Activated CD4-positive, alpha-beta memory T cell treated with anti-CD3 and anti-CD28 coated beads for 36 hours (primary cell): Measurements from ENCODE around the gene ACHE. TPM values are rescaled to one million over a fixed set of nuclear protein-coding genes. Genes with fewer than 3 reads are reported as not detected.

Source experiments
- CTCF ChIA-PET: fragments of 350-600 bp; sonication (Branson Sonifier 250); formaldehyde crosslinking; loops from one replicate; lab custom pipeline; 2021; ENCODE audit warnings: antibody characterized with exemption, inconsistent platforms; lab: Charles Lee
- POLR2A ChIA-PET: fragments of 350-600 bp; sonication (Branson Sonifier 250); formaldehyde crosslinking; loops from one replicate; lab custom pipeline; 2021; ENCODE audit warnings: antibody characterized with exemption; lab: Charles Lee
- DNase-seq: peaks from one replicate; pipeline ENCODE4 v3.0.0-alpha.2; 2020
- H3K27ac Mint-ChIP-seq: one replicate; pipeline ENCODE4 v1.8.0; 2021; ENCODE audit warnings: mixed read lengths
- H3K27me3 Mint-ChIP-seq: one replicate; pipeline ENCODE4 v1.8.0; 2021; ENCODE audit warnings: mixed read lengths
- H3K36me3 Mint-ChIP-seq: one replicate; pipeline ENCODE4 v1.8.0; 2021; ENCODE audit warnings: mixed read lengths
- H3K4me1 Mint-ChIP-seq: one replicate; pipeline ENCODE4 v1.8.0; 2021; ENCODE audit warnings: low read depth, mixed read lengths
- H3K4me3 Mint-ChIP-seq: one replicate; pipeline ENCODE4 v1.8.0; 2021; ENCODE audit warnings: mild to moderate bottlenecking, mixed read lengths
- H3K9me3 Mint-ChIP-seq: one replicate; pipeline ENCODE4 v1.8.0; 2021; ENCODE audit warnings: mixed read lengths
- intact Hi-C: fragments of 100-400 bp; cut with micrococcal nuclease; formaldehyde crosslinking; loops from one replicate; pipeline ENCODE4 v1.15.1; 2023
- total RNA-seq, 2 experiments: library from RNA; stranded (reverse); gene quantifications; one replicate each; pipeline ENCODE4 v1.2.3, GENCODE V29; 2021

ACHE gene
- total RNA-seq, 2 experiments from 2014 or later, result not detected

- DNase-seq, result no peak
- H3K27me3 Mint-ChIP-seq, result no peaks in the 10 kb centered on the region
- POLR2A ChIA-PET, result no interaction called here
- H3K9me3 Mint-ChIP-seq, result no peaks in the 10 kb centered on the region
- intact Hi-C loops, result no loop called here
- peaks cover 49% of the 10 kb centered on the region for H3K4me1 Mint-ChIP-seq
- no peak overlapping the region for H3K4me3 Mint-ChIP-seq
- H3K27ac Mint-ChIP-seq, result no peak overlapping the region
- CTCF ChIA-PET, result interaction anchor here (0.6 kb wide), 1 partner anchor 750 kb away, joined by 3 read pairs; no protein-coding TSS in a partner anchor
- H3K36me3 Mint-ChIP-seq, result peaks cover 74% of the 10 kb centered on the region
Measured at GRCh38 chr7:100880645-100881044, 15.0 kb downstream of the ACHE start.

DNA sequence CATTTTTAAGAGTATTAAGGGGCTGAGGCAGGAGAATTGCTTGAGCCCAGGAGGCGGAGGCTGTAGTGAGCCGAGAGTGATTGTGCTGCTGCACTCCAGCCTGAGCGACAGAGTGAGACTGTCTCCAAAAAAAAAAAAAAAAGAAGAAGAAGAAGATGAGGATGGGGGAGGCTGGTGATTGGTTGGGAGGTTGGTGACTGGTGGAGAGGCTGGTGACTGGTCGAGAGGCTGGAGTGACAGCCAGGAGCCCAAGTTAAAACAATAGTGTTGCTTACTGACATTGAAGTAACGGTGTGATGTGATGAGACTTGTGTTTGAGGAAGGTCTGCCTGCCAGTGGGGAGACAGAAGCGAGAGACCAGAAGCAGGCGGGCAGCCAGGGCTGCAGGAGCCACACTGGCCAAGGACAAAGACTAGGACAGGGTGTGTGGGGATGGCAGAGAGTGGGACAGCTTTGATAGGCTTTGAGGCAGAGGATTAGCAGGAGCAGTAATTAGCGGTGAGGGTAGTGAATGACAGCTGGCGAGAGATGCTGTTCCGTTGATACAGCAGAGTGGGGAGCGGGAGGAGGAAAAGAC lies 15.9 kb downstream of the ACHE start:
- Mint-ChIP-seq H3K4me1 (peaks cover 47% of the 10 kb centered on the region), H3K4me3 (no peak overlapping the region), H3K36me3 (peaks cover 76% of the 10 kb centered on the region), H3K9me3 (no peaks in the 10 kb centered on the region), H3K27me3 (no peaks in the 10 kb centered on the region), H3K27ac (no peak overlapping the region)
- ChIA-PET CTCF (interaction anchor here (0.6 kb wide), 1 partner anchor 749 kb away, joined by 3 read pairs; no protein-coding TSS in a partner anchor), POLR2A (no interaction called here)
- DNase-seq, result no peak
- intact Hi-C loops, result loop anchor here (5.0 kb wide), 1 partner anchor 172 kb away; the partner anchor contains the start of gene POP7

DNA sequence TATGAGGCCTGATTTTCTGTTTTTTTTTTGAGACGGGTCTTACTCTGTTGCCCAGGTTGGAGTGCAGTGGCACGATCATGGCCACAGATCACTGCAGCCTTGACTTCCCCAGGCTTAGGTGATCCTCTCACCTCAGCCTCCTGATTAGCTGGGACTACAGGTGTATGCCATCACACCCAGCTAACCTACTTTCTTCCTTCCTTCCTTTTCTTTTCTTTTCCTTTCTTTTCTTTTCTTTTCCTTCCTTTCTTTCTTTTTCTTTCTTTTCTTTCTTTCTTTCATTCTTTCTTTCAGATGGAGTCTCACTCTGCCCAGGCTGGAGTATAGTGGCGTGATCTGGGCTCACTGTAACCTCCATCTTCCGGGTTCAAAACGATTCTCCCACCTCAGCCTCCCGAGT lies 17.0 kb downstream of the ACHE start:
- intact Hi-C loops, result loop anchor here (5.0 kb wide), 1 partner anchor 171 kb away; the partner anchor contains the start of gene POP7
- Mint-ChIP-seq H3K4me3 (no peak overlapping the region), H3K9me3 (no peaks in the 10 kb centered on the region), H3K36me3 (peaks cover 77% of the 10 kb centered on the region), H3K27me3 (no peaks in the 10 kb centered on the region), H3K4me1 (peaks cover 53% of the 10 kb centered on the region), H3K27ac (no peak overlapping the region)
- no peak for DNase-seq
- ChIA-PET POLR2A (interaction anchor here (0.6 kb wide), 1 partner anchor 1508 kb away, joined by 3 read pairs; no protein-coding TSS in a partner anchor), CTCF (interaction anchor here (0.6 to 1.2 kb wide), 3 partner anchors 15 to 402 kb away, joined by 3 to 4 read pairs (median 3); no protein-coding TSS in a partner anchor)

- intact Hi-C loops, result loop anchor here (5.0 kb wide), 1 partner anchor 171 kb away; the partner anchor contains the start of gene POP7
- Mint-ChIP-seq H3K27ac (peak overlapping the region; percentile 33), H3K4me3 (no peak overlapping the region), H3K27me3 (no peaks in the 10 kb centered on the region), H3K4me1 (peaks cover 48% of the 10 kb centered on the region), H3K9me3 (no peaks in the 10 kb centered on the region), H3K36me3 (peaks cover 74% of the 10 kb centered on the region)
- ChIA-PET CTCF (interaction anchor here (0.6 to 1.5 kb wide), 7 partner anchors 10 to 437 kb away, joined by 3 to 9 read pairs (median 4); partner anchors contain the start of gene SLC12A9), POLR2A (interaction anchor here (0.6 to 5.3 kb wide), 2 partner anchors 10 to 1509 kb away, joined by 3 to 107 read pairs; partner anchors contain the start of gene UFSP1)
- no peak for DNase-seq
Measured at GRCh38 chr7:100878013-100878412, 17.7 kb downstream of the ACHE start.

GRCh38 chr7:100875356-100875751 lies 20.3 kb downstream of the ACHE start:
- Mint-ChIP-seq H3K27ac (peak overlapping the region; percentile 100), H3K9me3 (no peaks in the 10 kb centered on the region), H3K27me3 (no peaks in the 10 kb centered on the region), H3K4me1 (peaks cover 47% of the 10 kb centered on the region), H3K36me3 (peaks cover 65% of the 10 kb centered on the region), H3K4me3 (peak overlapping the region; percentile 99)
- intact Hi-C loops, result loop anchor here (1.0 to 5.0 kb wide), 4 partner anchors 14 to 168 kb away; partner anchors contain the start of genes POP7, SLC12A9 and UFSP1
- ChIA-PET CTCF (interaction anchor here (0.7 to 2.0 kb wide), 12 partner anchors 13 to 369 kb away, joined by 3 to 17 read pairs (median 3); partner anchors contain the start of genes ACHE, SLC12A9 and UFSP1), POLR2A (interaction anchor here (0.9 to 5.3 kb wide), 9 partner anchors 9 to 289 kb away, joined by 3 to 107 read pairs (median 6); partner anchors contain the start of genes ACHE, FBXO24, MOSPD3 and POP7)
- DNase-seq, result peak; percentile 67

- peak; percentile 99 for DNase-seq
- peak within 1 kb of the TSS; percentile 100 for H3K27ac Mint-ChIP-seq
- peaks cover 43% of the 10 kb centered on the region for H3K4me1 Mint-ChIP-seq
- no peaks in the 10 kb centered on the region for H3K9me3 Mint-ChIP-seq
- peaks cover 62% of the 10 kb centered on the region for H3K36me3 Mint-ChIP-seq
- intact Hi-C loops, result loop anchor here (1.0 to 5.0 kb wide), 4 partner anchors 15 to 167 kb away; partner anchors contain the start of genes POP7, SLC12A9 and UFSP1
- no peaks in the 10 kb centered on the region for H3K27me3 Mint-ChIP-seq
- ChIA-PET CTCF (interaction anchor here (0.7 to 2.0 kb wide), 12 partner anchors 13 to 369 kb away, joined by 3 to 17 read pairs (median 3); partner anchors contain the start of genes SLC12A9 and UFSP1), POLR2A (interaction anchor here (0.6 to 5.3 kb wide), 9 partner anchors 8 to 446 kb away, joined by 3 to 107 read pairs (median 6); partner anchors contain the start of genes ACHE, FBXO24, MEPCE and MOSPD3)
- H3K4me3 Mint-ChIP-seq, result peak within 1 kb of the TSS; percentile 99
Measured at GRCh38 chr7:100874577-100875355, 20.9 kb downstream of the ACHE start, which contains the start of gene SRRT. Gene SRRT (plus strand): TSS chr7:100875103. CDS start chr7:100875591, 488 bp downstream.

- intact Hi-C loops, result loop anchor here (2.0 kb wide), 2 partner anchors 21 to 37 kb away; partner anchors contain the start of gene SLC12A9
- Mint-ChIP-seq H3K4me3 (peak overlapping the region; percentile 99), H3K36me3 (peaks cover 58% of the 10 kb centered on the region), H3K4me1 (peaks cover 40% of the 10 kb centered on the region), H3K27me3 (no peaks in the 10 kb centered on the region), H3K27ac (peak overlapping the region; percentile 100), H3K9me3 (no peaks in the 10 kb centered on the region)
- ChIA-PET CTCF (interaction anchor here (0.7 kb wide), 1 partner anchor 14 kb away, joined by 3 read pairs; no protein-coding TSS in a partner anchor), POLR2A (interaction anchor here (1.3 to 5.3 kb wide), 3 partner anchors 14 to 262 kb away, joined by 6 to 107 read pairs (median 14); partner anchors contain the start of genes MOSPD3, SLC12A9 and UFSP1)
- no peak for DNase-seq
Measured at GRCh38 chr7:100874300-100874576, 21.4 kb downstream of the ACHE start.

- ChIA-PET POLR2A (interaction anchor here (0.6 to 5.3 kb wide), 3 partner anchors 14 to 168 kb away, joined by 3 to 107 read pairs (median 14); partner anchors contain the start of genes SLC12A9 and UFSP1), CTCF (interaction anchor here (0.7 kb wide), 1 partner anchor 14 kb away, joined by 3 read pairs; no protein-coding TSS in a partner anchor)
- no peaks in the 10 kb centered on the region for H3K27me3 Mint-ChIP-seq
- H3K36me3 Mint-ChIP-seq, result peaks cover 53% of the 10 kb centered on the region
- peaks cover 35% of the 10 kb centered on the region for H3K4me1 Mint-ChIP-seq
- H3K4me3 Mint-ChIP-seq, result peak overlapping the region; percentile 99
- no peaks in the 10 kb centered on the region for H3K9me3 Mint-ChIP-seq
- no peak for DNase-seq
- intact Hi-C loops, result loop anchor here (2.0 kb wide), 2 partner anchors 21 to 37 kb away; partner anchors contain the start of gene SLC12A9
- H3K27ac Mint-ChIP-seq, result peak overlapping the region; percentile 100
Measured at GRCh38 chr7:100873599-100874299, 21.9 kb downstream of the ACHE start.

- H3K36me3 Mint-ChIP-seq, result peaks cover 14% of the 10 kb centered on the region
- peaks cover 9% of the 10 kb centered on the region for H3K4me1 Mint-ChIP-seq
- H3K9me3 Mint-ChIP-seq, result no peaks in the 10 kb centered on the region
- H3K27me3 Mint-ChIP-seq, result no peaks in the 10 kb centered on the region
- intact Hi-C loops, result no loop called here
- peak overlapping the region; percentile 89 for H3K27ac Mint-ChIP-seq
- DNase-seq, result no peak
- ChIA-PET POLR2A (interaction anchor here (1.6 kb wide), 1 partner anchor 256 kb away, joined by 3 read pairs; the partner anchor contains the start of gene MOSPD3), CTCF (no interaction called here)
- peak overlapping the region; percentile 84 for H3K4me3 Mint-ChIP-seq
Measured at GRCh38 chr7:100867776-100868485, 27.8 kb downstream of the ACHE start.
